MM.1S (cell line): ENCODE data around the gene EMILIN2.

ENCODE experiments used
- DNase-seq: peaks from one replicate; pipeline ENCODE4 v3.0.0-alpha.2; 2015
- H2AFZ ChIP-seq: fragments of 300-600 bp; sonication (generic); 2 replicates; pipeline ENCODE4 v1.6.0; 2016; ENCODE audit warnings: antibody characterized with exemption, low read length
- H3F3A ChIP-seq: fragments of 300-600 bp; sonication (generic); 2 replicates; pipeline ENCODE4 v1.6.1; 2016; ENCODE audit warnings: mild to moderate bottlenecking, antibody characterized with exemption, low read length, moderate library complexity, mixed read lengths; ENCODE audit not compliant: insufficient read depth
- H3K27ac ChIP-seq: fragments of 300-600 bp; sonication (generic); 2 replicates; pipeline ENCODE4 v1.5.1; 2016; ENCODE audit warnings: mild to moderate bottlenecking, low read length
- H3K27me3 ChIP-seq: fragments of 300-600 bp; sonication (generic); replicated peaks from 2 replicates; pipeline ENCODE4 v1.6.0; 2016; ENCODE audit warnings: low read length; ENCODE audit not compliant: insufficient read depth
- H3K36me3 ChIP-seq: fragments of 300-600 bp; sonication (generic); replicated peaks from 2 replicates; pipeline ENCODE4 v1.6.1; 2016; ENCODE audit warnings: mild to moderate bottlenecking, low read length, mixed read lengths; ENCODE audit not compliant: insufficient read depth
- H3K4me1 ChIP-seq: fragments of 300-600 bp; sonication (generic); 2 replicates; pipeline ENCODE4 v1.6.1; 2016; ENCODE audit warnings: low read length, mixed read lengths
- H3K4me2 ChIP-seq: fragments of 300-600 bp; sonication (generic); 2 replicates; pipeline ENCODE4 v1.6.0; 2016; ENCODE audit warnings: low read depth, low read length
- H3K4me3 ChIP-seq: fragments of 300-600 bp; sonication (generic); 2 replicates; pipeline ENCODE4 v1.5.1; 2016; ENCODE audit warnings: low read length, mixed read lengths
- H3K79me2 ChIP-seq: fragments of 300-600 bp; sonication (generic); 2 replicates; pipeline ENCODE4 v1.6.1; 2016; ENCODE audit warnings: mixed run types, low read length, mixed read lengths
- H3K9ac ChIP-seq: fragments of 300-600 bp; sonication (generic); 2 replicates; pipeline ENCODE4 v1.6.1; 2016; ENCODE audit warnings: low read length, mixed read lengths
- H3K9me2 ChIP-seq: fragments of 300-600 bp; sonication (generic); replicated peaks from 2 replicates; pipeline ENCODE4 v1.6.1; 2016; ENCODE audit warnings: mild to moderate bottlenecking, low read length, mixed read lengths; ENCODE audit not compliant: insufficient read depth
- H3K9me3 ChIP-seq: fragments of 300-600 bp; sonication (generic); replicated peaks from 2 replicates; pipeline ENCODE4 v1.6.1; 2016; ENCODE audit warnings: mild to moderate bottlenecking, low read length, mixed read lengths; ENCODE audit not compliant: insufficient read depth
- H4K20me1 ChIP-seq: fragments of 300-600 bp; sonication (generic); 2 replicates; pipeline ENCODE4 v1.6.1; 2016; ENCODE audit warnings: mild to moderate bottlenecking, low read length, moderate library complexity, mixed read lengths; ENCODE audit not compliant: insufficient read depth
- EZH2 ChIP-seq: fragments of 300-600 bp; sonication (generic); optimal IDR thresholded peaks from 2 replicates; pipeline ENCODE3; 2017; ENCODE audit warnings: low read depth, mild to moderate bottlenecking, antibody characterized with exemption, low read length, mixed read lengths
- EZH2phosphoT487 ChIP-seq: fragments of 300-600 bp; sonication (generic); IDR thresholded peaks from 2 replicates; pipeline ENCODE4 v1.6.1; 2018; ENCODE audit warnings: antibody characterized with exemption, low read length
- TF ChIP-seq, protein P1 (sequence below): fragments of 300-600 bp; sonication (generic); IDR thresholded peaks from 2 replicates; pipeline ENCODE4 v1.5.1; 2016; ENCODE audit warnings: antibody characterized with exemption, low read length, mixed read lengths

Gene EMILIN2

DNA sequence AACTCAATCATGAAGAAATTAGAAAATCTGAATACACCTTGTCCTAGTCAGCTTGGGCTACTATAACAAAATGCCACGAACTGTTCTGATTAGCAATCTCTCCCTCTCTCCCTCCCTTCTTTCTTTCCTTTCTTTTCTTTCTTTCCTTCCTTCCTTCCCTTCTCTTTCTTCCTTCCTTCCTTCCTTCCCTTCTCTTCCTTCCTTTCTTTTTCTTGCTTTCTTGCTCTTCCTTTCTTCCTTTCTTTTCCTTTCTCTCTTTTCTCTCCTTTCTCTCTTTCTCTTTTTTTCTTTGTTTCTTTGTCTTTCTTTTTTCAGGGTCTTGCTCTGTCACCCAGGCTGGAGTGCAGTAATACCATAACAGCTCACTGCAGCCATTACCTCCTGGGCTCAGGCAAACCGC lies 23.6 kb upstream of the EMILIN2 start:
- Histone ChIP-seq H3K79me2 (no peaks in the 10 kb centered on the region), H3K36me3 (no peaks in the 10 kb centered on the region), H3K9me3 (no peaks in the 10 kb centered on the region), H3K9me2 (no peaks in the 10 kb centered on the region), H3F3A (no peaks in the 10 kb centered on the region), H3K27me3 (no peaks in the 10 kb centered on the region), H3K9ac (no peak overlapping the region), H3K27ac (no peak overlapping the region), H4K20me1 (no peaks in the 10 kb centered on the region), H3K4me1 (no peaks in the 10 kb centered on the region), H2AFZ (no peak overlapping the region), H3K4me3 (no peak overlapping the region), H3K4me2 (no peak overlapping the region)
- TF ChIP-seq EZH2 = no peak
- TF ChIP-seq, protein P1, sequence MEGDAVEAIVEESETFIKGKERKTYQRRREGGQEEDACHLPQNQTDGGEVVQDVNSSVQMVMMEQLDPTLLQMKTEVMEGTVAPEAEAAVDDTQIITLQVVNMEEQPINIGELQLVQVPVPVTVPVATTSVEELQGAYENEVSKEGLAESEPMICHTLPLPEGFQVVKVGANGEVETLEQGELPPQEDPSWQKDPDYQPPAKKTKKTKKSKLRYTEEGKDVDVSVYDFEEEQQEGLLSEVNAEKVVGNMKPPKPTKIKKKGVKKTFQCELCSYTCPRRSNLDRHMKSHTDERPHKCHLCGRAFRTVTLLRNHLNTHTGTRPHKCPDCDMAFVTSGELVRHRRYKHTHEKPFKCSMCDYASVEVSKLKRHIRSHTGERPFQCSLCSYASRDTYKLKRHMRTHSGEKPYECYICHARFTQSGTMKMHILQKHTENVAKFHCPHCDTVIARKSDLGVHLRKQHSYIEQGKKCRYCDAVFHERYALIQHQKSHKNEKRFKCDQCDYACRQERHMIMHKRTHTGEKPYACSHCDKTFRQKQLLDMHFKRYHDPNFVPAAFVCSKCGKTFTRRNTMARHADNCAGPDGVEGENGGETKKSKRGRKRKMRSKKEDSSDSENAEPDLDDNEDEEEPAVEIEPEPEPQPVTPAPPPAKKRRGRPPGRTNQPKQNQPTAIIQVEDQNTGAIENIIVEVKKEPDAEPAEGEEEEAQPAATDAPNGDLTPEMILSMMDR = no peak
- no peak for TF ChIP-seq EZH2phosphoT487
- DNase-seq = no peak

DNA sequence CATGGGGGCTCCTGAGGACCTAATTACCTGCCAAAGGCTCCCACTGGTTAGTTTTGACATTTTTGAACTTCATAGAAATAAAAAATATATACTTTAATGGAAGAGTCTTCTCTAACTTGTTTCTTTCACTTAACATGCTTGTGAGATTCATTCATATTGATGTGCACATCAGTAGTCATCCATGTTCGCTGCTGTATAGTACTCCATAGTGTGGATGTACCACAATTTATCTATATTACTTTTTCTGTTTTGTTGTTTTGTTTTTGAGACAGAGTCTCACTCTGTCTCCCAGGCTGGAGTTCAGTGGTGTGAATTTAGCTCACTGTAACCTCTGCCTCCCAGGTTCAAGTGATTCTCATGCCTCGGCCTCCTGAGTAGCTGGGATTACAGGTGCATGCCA lies 22.8 kb upstream of the EMILIN2 start:
- Histone ChIP-seq H3K27ac (no peak overlapping the region), H3K9ac (no peak overlapping the region), H3K4me1 (no peaks in the 10 kb centered on the region), H3K36me3 (no peaks in the 10 kb centered on the region), H3K9me2 (no peaks in the 10 kb centered on the region), H3K27me3 (no peaks in the 10 kb centered on the region), H3F3A (no peaks in the 10 kb centered on the region), H4K20me1 (no peaks in the 10 kb centered on the region), H2AFZ (no peak overlapping the region), H3K4me3 (no peak overlapping the region), H3K9me3 (no peaks in the 10 kb centered on the region), H3K4me2 (no peak overlapping the region), H3K79me2 (no peaks in the 10 kb centered on the region)
- TF ChIP-seq EZH2phosphoT487 (no peak), EZH2 (no peak)
- TF ChIP-seq, protein P1 = no peak
- DNase-seq = no peak

DNA sequence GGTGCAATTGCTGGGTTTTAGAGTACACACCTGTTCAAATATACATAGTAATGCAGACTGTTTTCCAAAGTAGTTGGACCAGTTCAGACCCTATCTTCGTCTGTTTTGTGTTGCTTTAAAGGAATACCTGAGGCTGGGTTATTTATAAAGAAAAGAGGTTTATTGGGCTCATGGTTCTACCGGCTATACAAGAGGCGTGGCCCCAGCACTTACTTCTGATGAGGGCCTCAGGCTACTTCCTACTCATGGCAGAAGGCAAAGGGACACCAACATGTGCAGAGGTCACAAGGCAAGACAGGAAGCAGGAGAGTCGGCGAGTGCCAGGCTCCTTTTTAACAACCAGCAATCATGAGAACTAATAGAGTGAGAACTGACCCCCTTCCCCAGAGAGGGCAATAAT lies 21.9 kb upstream of the EMILIN2 start:
- DNase-seq = no peak
- no peak overlapping the region for H3K4me3 ChIP-seq
- H2AFZ ChIP-seq = no peak overlapping the region
- H4K20me1 ChIP-seq = no peaks in the 10 kb centered on the region
- H3K9me3 ChIP-seq = no peaks in the 10 kb centered on the region
- no peaks in the 10 kb centered on the region for H3K9me2 ChIP-seq
- no peaks in the 10 kb centered on the region for H3K36me3 ChIP-seq
- H3K27me3 ChIP-seq = no peaks in the 10 kb centered on the region
- no peak overlapping the region for H3K27ac ChIP-seq
- no peak overlapping the region for H3K9ac ChIP-seq
- H3K79me2 ChIP-seq = no peaks in the 10 kb centered on the region
- TF ChIP-seq EZH2phosphoT487 (no peak), EZH2 (no peak)
- TF ChIP-seq, protein P1 = no peak
- no peaks in the 10 kb centered on the region for H3F3A ChIP-seq
- H3K4me2 ChIP-seq = no peak overlapping the region
- H3K4me1 ChIP-seq = no peaks in the 10 kb centered on the region
